Mammary microvascular endothelial cell (primary cell): Measurements from ENCODE around the gene MAP3K14. TPM values are rescaled to one million over a fixed set of nuclear protein-coding genes. Genes with fewer than 3 reads are reported as not detected.

Source experiments
- total RNA-seq: library from RNA; depleted of rRNA; stranded (reverse); fragments of >200 nt; gene quantifications from 2 replicates; pipeline ENCODE4 v1.2.3, GENCODE V29; 2015

Gene MAP3K14
- total RNA-seq, result 3.8 and 3.9 TPM in 2 replicates

GRCh38 chr17:45316434-45317110 lies at the start of gene MAP3K14:
TSS of gene MAP3K14 (minus strand) at chr17:45317020. CDS start at chr17:45290745, 26,275 bp downstream.

DNA sequence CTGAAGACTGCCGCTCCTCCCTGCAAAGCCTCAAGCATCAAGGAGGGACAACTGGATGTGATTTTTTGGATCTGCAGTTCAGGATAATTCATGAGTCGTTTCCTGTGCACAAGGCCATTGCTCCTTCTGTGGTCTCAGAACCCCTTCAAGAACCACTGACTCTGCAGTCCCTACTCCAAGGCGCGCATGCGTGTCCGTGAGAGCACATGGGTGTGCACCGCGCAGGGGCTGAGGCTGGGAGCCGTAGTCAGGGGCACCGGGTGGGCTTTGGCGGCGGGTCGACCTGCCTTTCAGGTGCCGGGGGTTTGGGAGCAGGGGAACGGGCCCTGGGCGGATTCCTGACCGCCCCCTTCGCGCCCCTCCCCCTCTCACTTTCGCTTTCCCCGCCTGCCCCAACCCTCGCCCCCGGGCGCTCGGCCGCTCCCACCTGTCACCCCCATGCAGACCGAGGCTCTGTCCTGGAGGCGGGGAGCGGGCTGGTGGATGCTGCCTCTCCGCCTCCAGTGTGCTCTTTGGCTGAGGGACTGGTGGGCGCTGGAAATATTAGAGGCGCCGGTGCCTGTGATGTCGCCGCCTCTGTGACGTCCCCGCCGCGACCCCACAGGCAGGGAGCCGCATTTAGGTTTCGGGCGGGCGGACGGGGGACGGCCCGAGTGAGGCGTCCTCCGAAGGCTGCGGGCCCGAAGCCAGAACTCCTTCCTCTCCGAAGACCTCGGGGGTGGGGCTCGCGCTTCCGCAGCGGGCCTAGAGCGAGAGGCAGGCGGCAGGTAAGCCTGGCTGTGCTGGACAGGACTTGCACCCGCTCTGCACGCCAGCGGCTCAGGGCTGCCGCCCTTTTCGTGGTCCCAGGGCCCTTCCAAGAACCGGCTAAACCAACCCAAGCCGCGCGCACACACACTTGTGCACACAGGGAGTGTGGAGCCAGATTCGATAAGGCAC lies 55.0 kb downstream of the MAP3K14 start, which contains the start of gene SPATA32:
Gene SPATA32 (minus strand): TSS at position 518 of the 939 bp plus-strand sequence. CDS start 78 bp downstream, at position 440.

DNA sequence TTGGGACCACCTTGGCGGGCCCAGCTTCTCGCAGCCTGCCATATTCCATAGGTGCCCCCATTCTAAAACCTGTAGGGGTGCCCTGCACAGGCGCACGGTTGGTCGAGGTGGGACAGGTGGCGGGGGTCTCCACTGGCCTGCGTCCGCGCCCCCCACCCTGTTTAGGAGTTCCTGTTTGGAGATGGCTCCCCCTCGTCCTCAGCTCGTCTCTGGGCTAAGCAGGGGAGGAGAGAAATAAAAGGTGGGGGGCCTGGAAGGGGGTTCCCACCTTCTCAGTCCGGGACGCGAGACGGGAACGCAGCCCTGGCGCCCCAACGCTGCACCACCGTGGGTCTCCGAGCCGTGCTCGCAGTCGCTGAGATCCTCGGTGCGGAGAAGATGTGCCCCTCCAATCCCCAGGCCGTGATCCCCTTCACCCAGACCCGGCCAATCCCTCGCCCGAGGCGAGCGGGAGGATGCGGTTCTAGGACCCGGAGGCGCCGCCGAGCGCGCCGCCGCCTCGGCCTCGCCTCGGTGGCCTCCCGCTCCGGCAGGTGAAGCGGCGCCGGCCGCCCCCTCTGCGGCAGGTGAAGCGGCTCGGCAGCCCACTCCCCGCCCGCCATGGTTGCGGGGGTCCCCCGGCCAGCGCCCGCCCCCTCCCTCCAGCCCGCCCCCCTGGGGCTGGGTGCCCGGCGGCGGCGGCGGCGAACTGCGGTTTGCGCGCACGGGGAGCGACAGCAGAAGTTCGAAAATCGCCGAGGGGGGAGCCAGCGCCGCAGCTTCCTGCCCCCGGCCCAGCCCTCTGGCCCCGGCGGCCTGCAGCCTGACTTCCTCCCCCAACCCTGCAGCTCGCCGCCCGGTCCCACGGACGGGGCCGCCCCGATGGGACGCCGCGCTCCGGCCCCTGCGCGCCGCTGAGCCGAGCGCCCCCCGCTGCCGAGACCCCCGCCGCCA lies 95.5 kb downstream of the MAP3K14 start, which contains the start of gene FMNL1:
Gene FMNL1 (plus strand): TSS at position 805 of the 933 bp plus-strand sequence. CDS start 240 bp downstream, outside the sequence.

Other genes with a start within 250 kb of the MAP3K14 start
- gene PLCD3, start 184.5 kb downstream of the MAP3K14 start, total RNA-seq, result 17.9 and 27.4 TPM in 2 replicates
- gene ACBD4, start 181.3 kb downstream of the MAP3K14 start, total RNA-seq, result 3.3 and 6.5 TPM in 2 replicates
- 10.1 and 11.1 TPM in 2 replicates for gene HEXIM1, start 168.5 kb downstream of the MAP3K14 start, total RNA-seq
- gene HEXIM2, start 155.1 kb downstream of the MAP3K14 start, total RNA-seq, result 1.5 and 2.6 TPM in 2 replicates
- 0.98 and 1.5 TPM in 2 replicates for gene FMNL1, start 95.1 kb downstream of the MAP3K14 start, total RNA-seq
- gene SPATA32, start 54.9 kb downstream of the MAP3K14 start, total RNA-seq, result not detected in 2 replicates
- gene ARHGAP27, start 115.8 kb upstream of the MAP3K14 start, total RNA-seq, result 29.8 and 39.6 TPM in 2 replicates
- gene PLEKHM1, start 173.7 kb upstream of the MAP3K14 start, total RNA-seq, result 27.0 and 29.9 TPM in 2 replicates